ENCODE results near the gene HLA-DQB1.

DNA sequence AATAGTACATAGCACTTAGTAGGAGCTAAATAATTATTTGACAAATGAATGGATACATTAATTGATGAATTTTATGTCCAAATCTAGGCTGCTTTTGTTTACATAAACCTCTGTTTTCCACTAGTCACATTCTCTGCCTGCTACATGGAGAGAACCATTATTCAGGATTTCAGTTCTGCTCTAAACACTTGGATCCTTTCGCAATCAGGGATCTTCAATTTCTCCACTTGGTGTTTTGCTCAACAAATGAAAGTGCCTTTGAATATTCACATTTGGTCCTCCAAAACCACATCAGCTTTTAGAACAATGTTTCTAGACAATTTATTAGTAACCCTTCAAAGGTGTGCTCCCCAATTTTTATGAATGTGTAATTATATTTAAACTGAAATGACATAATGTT, 30.6 kb upstream of the HLA-DQB1 start:
- TF ChIP-seq, protein P1, sequence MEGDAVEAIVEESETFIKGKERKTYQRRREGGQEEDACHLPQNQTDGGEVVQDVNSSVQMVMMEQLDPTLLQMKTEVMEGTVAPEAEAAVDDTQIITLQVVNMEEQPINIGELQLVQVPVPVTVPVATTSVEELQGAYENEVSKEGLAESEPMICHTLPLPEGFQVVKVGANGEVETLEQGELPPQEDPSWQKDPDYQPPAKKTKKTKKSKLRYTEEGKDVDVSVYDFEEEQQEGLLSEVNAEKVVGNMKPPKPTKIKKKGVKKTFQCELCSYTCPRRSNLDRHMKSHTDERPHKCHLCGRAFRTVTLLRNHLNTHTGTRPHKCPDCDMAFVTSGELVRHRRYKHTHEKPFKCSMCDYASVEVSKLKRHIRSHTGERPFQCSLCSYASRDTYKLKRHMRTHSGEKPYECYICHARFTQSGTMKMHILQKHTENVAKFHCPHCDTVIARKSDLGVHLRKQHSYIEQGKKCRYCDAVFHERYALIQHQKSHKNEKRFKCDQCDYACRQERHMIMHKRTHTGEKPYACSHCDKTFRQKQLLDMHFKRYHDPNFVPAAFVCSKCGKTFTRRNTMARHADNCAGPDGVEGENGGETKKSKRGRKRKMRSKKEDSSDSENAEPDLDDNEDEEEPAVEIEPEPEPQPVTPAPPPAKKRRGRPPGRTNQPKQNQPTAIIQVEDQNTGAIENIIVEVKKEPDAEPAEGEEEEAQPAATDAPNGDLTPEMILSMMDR (conservative IDR thresholded peaks at IDR 0.05; ENCODE audit: low read depth, low read length): no peak
- TF ChIP-seq EZH2phosphoT487 (IDR thresholded peaks at IDR 0.05; ENCODE audit: borderline replicate concordance, low read length) (no peak), EZH2 (IDR thresholded peaks at IDR 0.05; ENCODE audit: low read length, unreplicated experiment) (no peak)

All from PC-3 (cell line).